Cortex of kidney (tissue), 1 donor: ENCODE data around the gene LOXL4.
"Not testable (repeated sequence)": the region's sequence is repeated elsewhere in the genome, so short reads cannot be mapped to it uniquely, and the experiment has no call there.

ENCODE experiments used
- DNase-seq: peaks from one replicate; lab custom pipeline; 2025; lab: John Stamatoyannopoulos, UW

The LOXL4 gene

GRCh38 chr10:98244141-98244540 is 23.9 kb downstream of the LOXL4 start:
- no peak for DNase-seq

GRCh38 chr10:98242823-98243222 is 25.2 kb downstream of the LOXL4 start:
- DNase-seq, result no peak

DNA sequence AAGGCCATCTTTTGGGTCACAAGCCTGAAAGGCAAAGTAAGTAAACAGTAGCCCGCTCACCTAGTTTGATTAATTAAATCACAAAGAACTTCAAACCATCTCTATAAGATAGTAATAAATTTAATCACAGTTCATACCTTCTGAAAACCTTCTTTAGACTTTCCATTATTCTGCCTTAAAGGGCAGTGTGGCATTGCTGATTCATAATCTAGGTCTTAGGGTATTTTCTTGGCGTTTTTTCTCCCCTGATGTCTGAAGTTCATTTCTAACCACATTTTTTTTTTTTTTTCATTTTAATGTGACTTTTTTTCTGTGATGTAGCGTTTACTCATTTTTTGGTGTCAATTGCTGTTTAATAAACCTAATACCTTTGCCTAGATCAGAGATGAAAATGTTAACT is 27.5 kb downstream of the LOXL4 start:
- no peak for DNase-seq

DNA sequence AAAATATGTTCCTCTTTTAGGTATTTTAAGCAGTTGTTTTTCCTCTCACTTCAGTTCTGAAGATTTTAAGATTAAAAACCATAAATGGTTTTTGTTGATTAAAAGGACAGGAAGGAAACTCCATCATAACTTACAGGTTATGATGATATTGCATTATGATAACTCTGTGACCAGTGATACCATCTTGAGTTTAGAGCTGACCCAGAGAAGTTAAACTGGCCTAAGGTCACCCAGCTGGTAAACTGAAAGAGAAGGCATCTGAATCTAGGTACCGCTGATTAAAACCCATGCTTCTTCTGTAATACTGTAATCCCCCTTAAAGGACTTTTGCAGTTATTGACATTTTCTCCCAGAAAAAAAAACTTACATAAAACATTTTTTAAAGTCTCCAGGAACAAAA is 29.6 kb downstream of the LOXL4 start:
- no peak for DNase-seq

- DNase-seq, result no peak
Measured at GRCh38 chr10:98236862-98237261, 31.1 kb downstream of the LOXL4 start.

- DNase-seq, result no peak
Measured at GRCh38 chr10:98235846-98236245, 32.1 kb downstream of the LOXL4 start.

DNA sequence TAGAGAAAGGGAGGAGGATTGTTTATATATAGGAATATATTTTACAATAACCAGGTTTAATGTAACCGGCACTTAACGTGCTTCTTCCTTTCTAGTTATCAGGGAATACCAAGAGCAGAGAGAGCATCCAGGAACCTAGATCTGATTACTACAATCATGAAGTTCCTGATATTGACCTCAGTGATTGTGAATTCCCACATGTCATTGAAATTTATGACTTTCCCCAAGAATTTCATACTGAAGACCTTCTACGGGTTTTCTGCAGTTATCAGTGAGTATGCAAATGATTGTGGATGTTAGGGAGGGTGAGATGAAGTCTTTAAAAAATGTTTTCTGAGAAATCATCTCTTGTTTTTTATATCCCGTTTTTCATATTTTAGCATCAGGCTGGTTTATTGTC is 36.6 kb downstream of the LOXL4 start:
- no peak for DNase-seq

DNA sequence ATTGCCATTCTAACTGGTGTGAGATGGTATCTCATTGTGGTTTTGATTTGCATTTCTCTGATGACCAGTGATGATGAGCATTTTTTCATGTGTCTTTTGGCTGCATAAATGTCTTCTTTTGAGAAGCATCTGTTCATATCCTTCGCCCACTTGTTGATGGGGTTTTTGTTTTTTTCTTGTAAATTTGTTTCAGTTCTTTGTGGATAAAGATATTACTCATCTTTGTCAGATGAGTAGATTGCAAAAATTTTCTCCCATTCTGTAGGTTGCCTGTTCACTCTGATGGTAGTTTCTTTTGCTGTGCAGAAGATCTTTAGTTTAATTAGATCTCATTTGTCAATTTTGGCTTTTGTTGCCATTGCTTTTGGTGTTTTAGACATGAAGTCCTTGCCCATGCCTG is 39.7 kb downstream of the LOXL4 start:
- DNase-seq, result not testable (repeated sequence)

DNA sequence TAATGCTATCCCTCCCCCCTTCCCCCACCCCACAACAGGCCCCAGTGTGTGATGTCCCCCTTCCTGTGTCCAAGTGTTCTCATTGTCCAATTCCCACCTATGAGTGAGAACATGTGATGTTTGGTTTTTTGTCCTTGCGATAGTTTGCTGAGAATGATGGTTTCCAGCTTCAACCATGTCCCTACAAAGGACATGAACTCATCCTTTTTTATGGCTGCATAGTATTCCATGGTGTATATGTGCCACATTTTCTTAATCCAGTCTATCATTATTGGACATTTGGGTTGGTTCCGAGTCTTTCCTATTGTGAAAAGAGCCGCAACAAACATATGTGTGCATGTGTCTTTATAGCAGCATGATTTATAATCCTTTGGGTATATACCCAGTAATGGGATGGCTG is 40.3 kb downstream of the LOXL4 start:
- not testable (repeated sequence) for DNase-seq

- no peak for DNase-seq
Measured at GRCh38 chr10:98226508-98227144, 41.4 kb downstream of the LOXL4 start.

DNA sequence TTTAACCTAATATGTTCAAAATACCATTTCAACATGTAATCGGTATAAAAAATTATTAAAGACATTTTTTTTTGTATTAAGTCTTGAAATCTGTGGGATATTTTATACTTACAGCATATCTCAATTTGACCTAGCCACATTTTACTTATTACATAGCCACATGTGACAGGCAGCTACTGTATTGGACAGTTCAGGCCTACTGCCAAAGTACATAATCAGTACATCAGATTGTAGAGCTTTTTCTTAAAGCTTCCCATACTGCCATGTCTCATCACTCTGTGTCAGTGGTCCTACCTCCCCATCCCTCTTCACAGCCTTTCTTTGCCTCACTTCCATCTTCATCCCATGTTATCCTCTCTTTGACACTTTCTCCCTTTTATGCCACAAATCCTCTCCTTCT is 43.0 kb downstream of the LOXL4 start:
- DNase-seq, result no peak

DNA sequence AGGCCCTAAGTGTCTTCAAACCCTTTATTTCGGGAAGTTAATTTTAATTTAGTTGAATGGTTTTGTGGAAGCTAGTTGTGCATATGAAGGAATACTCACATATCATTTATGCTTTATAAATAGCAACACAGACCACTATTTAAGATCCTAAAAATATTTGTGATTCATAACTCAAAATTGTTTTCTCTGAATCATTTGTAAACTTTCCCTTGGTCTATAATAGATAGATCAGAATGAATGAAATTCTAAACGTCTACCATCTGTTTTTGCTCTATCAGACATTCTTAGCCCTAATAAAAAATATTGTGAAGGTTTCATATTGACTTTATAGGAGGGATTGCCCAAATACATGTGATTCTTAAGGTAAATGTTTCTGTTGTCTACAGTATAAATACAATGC is 43.5 kb downstream of the LOXL4 start:
- no peak for DNase-seq

GRCh38 chr10:98223874-98224273 is 44.1 kb downstream of the LOXL4 start:
- no peak for DNase-seq

DNA sequence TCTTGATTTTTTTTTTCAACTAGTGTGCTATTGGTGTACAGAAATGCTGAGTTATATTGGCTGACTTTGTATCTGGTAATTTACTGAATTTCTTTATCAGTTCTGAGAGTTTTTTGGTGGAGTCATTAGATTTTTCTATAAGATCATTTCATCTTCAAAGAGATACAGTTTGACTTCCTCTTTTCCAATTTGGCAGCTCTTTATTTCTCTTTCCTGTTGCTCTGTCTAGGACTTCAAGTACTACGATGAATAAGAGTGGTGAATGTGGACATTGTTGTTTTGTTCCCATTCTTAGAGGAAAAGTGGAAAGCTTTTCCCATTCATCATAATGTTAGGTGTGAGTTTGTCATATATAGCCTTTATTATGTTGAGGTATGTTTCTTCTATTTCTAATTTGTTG is 50.2 kb downstream of the LOXL4 start:
- no peak for DNase-seq

DNA sequence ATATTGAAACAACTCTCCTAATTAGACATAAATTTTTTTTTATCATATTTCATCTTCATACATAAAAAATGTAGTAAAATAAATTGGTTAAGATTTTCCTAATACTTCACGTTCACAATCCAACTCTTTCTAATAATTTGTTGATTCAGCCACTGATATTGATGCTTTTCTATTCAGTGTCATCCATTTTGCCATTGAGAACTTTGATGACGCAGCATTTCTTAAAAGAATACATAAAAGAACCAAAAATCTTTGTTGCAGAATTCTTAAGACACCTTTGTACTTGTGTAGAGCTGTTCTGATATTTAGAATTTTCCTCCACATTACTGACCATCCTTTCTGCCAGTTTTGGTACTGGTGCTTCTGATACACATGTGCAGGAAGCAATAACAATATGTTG is 52.6 kb downstream of the LOXL4 start:
- DNase-seq, result no peak

- no peak for DNase-seq
Measured at GRCh38 chr10:98213740-98214139, 54.3 kb downstream of the LOXL4 start.

DNA sequence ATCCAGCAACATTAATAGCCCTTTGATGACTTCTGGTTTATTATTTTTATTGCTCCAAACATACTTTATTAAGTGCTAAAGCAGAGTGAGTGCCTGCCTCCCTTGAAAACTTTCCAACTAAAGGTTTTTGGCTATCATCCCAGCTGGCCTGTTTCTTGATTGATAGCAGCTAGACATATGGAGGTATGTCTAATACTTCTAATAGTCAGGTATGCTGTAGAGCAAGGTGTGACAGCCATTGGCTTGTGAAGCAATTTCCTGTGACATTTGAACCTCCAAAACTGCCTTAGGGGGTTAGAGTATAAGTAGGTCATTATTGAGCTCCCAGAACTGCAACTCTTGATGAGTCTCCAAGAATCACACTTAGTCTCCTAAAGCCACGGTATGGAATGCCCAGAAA is 55.8 kb downstream of the LOXL4 start:
- DNase-seq, result no peak

- no peak for DNase-seq
Measured at GRCh38 chr10:98209441-98209840, 58.6 kb downstream of the LOXL4 start.

GRCh38 chr10:98208925-98209324 is 59.1 kb downstream of the LOXL4 start:
- no peak for DNase-seq

DNA sequence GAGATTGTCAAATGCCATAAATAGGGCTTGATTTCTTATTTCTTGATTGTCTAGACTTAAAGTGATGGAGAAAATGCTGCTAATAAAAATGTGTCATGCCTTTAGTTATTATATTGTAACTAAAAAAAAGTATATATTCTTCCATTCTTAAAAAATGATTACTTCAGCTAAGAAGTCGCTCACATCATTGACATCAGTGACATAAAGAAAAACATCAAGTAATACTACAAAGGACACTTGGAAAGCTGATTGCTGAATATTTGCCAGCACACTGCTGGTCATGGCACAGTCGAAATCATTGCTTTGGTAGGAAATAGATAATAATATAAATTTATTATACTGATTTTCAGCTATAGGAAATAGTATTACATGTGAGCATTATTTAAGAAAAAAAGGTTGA is 62.6 kb downstream of the LOXL4 start:
- DNase-seq, result no peak

DNA sequence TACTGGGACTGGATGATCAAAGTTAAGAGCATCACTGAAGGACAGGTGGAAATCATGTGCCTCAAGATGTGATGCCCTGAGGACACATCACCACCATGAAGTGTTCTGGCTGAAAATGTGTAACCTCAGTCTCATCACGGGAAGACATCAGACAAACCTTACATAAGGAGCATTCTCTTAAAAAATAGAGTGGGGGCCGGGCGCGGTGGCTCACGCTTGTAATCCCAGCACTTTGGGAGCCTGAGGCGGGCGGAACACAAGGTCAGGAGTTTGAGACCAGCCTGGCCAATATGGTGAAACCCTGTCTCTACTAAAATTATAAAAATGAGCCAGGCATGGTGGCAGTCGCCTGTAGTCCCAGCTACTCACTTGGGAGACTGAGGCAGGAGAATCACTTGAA is 65.6 kb downstream of the LOXL4 start:
- DNase-seq, result no peak

- DNase-seq, result no peak
Measured at GRCh38 chr10:98201760-98202159, 66.2 kb downstream of the LOXL4 start.
